OCI-M2 (cell line): Measurements from ENCODE around the gene ROR1.
"Not testable (repeated sequence)": the region's sequence is repeated elsewhere in the genome, so short reads cannot be mapped to it uniquely, and the experiment has no call there.

Experiments
- DNase-seq: peaks from one replicate; lab custom pipeline; 2025; ENCODE audit not compliant: unreplicated experiment; lab: John Stamatoyannopoulos, UW

The ROR1 gene

DNA sequence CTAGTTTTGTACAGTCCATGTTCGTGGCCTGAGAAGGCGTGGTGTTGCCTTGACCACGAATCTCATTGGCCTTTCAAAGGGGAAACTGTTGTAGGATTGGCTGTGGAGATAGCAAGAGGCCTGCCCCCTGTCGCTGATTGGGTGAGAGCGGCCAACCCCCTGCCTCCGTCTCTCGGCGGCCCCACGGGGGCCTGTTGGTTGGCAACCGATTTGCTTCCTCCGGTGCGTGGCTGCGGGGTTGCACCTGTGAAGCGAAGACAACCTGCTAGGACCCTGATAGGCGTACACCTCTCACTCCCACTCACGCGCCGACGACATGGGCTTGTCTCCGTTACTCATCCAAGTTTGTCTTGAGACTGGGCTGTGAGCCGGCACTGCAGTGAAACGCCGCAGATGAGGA lies 429.6 kb downstream of the ROR1 start, which contains the start of gene UBE2U:
UBE2U (plus strand) TSS at position 204 of the 400 bp plus-strand sequence. CDS start 428 bp downstream, outside the sequence.
- no peak for DNase-seq

DNA sequence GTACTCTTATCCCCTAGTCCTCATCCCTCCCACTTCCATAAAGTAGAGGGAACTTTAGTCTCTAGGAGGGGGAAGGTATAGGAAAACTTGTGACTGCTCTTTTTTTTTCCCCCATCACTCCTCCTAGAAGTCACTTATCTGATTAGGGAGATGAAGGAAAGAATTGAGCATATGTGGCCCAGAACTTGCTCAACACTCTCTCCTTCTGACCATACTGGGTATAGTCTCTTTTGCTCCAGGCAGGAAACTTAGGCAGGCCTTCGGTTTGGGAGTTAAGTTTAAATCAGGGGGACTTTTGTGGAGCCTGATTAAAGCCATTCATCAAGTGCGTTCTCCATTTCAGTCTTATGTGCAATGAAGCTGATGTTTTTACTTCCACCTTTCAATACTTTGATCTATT lies 435.4 kb downstream of the ROR1 start:
- DNase-seq: no peak

DNA sequence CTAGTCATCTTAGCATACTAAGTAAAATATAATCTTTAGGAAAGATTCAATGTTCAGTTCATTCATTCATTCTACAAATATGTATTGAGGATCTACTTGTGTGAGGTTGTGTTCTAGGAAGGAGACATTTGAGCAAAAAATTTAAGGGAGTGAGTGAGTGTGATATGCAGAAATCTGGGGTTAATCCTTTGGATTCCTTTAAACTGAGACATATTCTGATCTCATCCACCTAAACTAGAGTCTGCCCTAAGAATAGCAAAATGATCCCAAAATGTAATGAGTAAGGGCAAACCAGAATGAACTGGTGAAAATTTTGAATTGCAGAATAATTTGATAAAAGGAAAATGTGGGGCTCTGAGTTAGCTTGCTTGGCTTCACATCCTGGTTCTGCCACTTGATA lies 438.2 kb downstream of the ROR1 start:
- no peak for DNase-seq

DNA sequence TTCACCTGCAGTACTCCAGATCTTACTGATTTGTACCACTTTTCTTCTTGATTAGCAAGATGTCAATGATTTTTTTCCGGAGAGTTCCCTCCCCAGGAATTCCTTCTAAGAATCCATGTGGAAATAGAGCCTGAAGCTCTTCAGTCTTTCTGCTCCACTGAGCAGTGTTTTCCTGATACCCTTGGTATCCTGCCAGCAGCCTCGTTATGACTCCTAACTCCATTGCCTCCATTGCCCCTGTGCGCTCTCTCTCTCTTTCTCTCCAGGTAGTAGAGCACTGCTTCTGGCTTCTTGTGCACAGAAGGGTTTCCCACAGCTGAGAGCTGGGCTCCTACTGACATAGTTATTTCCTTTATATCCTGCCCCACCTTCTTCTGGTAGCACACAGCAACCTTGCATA lies 441.8 kb downstream of the ROR1 start:
- no peak for DNase-seq

DNA sequence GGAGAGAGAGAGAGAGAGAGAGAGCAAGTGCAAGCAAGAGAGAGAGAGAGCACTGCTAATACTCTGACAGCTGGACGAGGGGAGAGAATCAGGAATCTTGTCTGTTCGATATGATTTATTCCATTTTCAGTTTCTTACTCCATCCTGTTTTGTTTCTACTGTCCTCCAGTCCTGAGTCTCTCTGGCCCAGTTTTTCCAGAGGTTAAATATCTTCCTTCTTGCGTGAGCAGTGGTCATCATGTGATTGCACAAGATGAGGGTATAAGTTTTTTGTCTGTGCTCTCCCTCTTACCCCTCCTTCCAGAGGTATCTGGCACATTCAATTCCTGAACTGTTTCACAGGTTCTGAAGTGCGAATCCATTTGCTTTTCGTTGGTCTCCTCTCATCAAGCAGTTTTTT lies 446.4 kb downstream of the ROR1 start:
- DNase-seq: no peak

DNA sequence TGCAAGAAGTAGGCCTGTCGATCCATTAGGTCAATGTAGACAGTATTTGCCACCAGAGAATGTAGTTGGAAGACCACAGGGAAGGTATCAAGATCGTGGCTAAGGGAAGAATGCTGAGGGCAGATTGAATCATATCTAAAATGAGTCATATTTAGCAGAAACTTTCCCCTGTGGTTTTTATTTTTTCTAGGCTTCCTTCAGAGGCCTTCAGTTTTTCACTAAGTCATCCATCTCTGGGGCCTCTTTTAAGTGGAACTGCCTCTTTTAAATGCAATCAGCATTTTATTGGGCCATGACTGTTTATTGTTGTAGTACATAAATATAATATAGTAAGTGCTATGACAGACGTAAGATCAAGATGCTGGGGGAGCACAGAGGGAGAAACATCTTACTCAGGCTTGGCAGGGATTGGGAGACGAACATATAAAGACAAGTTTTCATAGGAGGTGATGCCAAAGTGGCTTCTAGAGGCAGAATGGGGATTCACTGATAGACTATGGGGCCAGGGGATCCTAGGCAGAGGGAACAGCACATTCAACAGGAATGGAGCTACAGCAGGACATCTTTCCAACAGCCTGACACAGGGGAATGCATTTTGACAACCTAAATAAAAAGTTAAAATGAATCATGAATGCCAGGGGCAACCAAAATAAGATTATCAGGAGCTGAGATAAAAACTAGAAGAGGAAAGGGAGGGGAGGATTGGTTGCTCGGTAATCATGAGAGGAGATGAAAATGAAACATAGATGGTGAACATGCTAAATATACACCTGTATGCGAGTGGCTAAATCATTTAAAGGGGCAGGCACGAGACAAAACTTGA lies 449.7 kb downstream of the ROR1 start:
- no peak for DNase-seq

DNA sequence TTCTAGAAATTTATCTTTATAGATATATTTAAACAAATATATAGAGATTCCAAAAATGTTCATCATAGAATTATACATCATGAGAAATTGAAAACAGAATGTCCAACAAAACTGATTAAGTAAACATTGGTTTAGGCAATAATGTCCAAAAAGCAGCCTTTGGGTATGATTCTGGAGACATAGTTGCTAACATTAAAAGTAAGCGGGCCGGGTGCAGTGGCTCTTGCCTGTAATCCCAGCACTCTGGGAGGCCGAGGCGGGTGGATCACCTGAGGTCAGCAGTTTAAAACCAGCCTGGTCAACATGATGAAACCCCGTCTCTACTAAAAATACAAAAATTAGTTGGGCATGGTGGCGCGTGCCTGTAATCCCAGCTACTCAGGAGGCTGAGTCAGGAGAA lies 450.4 kb downstream of the ROR1 start:
- not testable (repeated sequence) for DNase-seq

DNA sequence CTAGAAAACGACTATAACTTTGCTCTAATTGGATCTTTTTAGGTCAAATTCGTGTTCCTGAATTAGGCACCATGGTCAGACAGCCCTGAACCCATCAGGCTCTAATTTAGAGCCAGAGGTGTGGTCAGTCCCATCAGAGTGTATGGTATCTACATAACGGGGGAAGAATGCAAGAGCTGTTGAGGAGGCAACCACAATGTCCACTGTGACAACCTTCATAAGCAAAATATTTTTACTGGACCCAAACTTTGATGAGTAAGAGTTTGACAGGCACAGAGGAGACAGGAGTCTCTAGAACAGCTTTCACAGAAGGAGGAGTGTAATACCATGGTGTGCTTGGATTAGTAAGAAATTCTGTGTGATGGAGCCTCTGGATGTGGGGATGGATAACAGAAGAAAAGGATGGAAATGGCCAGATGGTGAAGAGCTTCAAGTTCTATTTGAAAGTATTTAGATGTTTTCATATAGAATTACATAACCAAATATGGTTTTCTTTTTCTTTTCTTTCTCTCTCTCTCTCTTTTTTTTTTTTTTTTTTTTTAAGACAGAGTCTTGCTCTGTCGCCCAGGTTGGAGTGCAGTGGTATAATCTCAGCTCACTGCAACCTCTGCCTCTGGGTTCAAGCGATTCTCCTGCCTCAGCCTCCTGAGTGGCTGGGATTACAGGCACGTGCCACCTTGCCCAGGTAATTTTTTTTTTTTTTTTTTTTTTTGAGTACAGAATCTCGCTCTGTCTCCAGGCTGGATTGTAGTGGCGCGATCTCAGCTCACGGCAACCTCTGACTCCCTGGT lies 454.5 kb downstream of the ROR1 start:
- DNase-seq: no peak

DNA sequence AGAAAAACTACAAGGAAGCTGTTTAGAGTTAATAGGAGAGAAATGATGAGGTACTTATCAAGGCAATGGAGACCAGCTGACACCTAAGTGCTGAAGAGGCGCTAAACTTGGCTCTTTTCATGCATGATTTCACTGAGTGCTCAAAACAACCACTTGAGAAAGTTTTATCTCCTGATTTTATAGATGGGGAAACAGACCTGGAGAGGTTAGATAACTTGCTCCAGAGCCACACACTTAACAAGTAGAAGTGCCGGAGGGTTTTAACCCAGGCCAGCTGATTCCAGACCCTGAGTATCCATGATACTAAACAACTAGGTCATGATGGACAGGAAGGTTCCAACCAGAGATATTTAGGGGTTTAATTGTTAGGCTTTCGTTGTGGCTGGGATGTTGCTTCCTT lies 455.5 kb downstream of the ROR1 start:
- DNase-seq: no peak
